NCI-H2196 (cell line): ENCODE measurements around the gene SVBP.
"Not testable (repeated sequence)": the region's sequence is repeated elsewhere in the genome, so short reads cannot be mapped to it uniquely, and the experiment has no call there.

Source experiments
- DNase-seq: peaks from one replicate; lab custom pipeline; 2025; ENCODE audit not compliant: unreplicated experiment; lab: John Stamatoyannopoulos, UW

The SVBP gene, protein sequence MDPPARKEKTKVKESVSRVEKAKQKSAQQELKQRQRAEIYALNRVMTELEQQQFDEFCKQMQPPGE

DNA sequence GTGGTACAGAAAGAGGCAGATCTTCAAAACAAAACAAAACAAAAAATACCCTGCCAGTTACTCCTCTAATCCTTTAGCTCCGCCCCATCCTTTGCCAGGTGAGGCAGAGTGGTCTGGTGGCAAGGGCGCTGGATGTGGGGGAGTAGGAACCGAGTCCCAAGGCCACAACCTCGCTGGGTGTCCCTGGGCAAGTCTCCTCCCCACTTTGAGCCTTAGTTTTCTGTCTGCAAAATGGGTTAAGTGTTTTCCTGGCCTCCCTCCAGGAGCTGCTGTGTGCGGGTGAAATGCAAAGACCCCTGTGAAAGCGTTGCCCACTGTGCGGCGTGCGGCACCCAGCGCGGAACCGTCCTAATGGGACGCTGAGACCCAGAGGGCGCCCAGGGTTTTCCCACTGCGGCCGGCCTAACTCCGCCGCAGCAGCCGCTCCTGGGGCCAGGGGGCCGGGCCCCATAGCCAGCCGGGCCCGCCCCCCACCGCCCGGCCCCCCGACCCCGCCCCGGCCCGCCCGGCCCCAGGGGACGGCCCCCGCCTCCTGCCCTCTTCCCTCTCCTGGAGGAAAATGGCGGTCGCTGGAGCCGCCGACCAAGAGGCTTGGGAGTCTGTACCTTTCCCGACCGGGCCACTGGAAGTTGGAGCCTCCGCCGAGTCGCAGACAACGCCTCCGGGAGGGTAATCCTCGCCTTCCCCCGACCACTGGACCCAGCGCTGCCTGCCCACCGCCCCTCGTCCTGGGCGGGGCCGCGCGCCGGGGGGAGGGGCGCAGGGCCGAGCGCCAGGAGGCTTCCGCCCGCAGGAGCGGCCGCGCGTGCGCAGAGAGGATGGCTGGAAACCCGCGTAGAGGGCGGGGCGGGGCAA, at the start of gene SVBP, which contains the start of gene ERMAP:
Gene SVBP, minus strand, starts transcription at position 813 of the 855 bp plus-strand sequence. CDS start 853 bp downstream, outside the sequence.
Gene ERMAP, plus strand, starts transcription at position 538 of the 855 bp plus-strand sequence. CDS start 13,327 bp downstream, outside the sequence.
- peak; percentile 92 for DNase-seq

DNA sequence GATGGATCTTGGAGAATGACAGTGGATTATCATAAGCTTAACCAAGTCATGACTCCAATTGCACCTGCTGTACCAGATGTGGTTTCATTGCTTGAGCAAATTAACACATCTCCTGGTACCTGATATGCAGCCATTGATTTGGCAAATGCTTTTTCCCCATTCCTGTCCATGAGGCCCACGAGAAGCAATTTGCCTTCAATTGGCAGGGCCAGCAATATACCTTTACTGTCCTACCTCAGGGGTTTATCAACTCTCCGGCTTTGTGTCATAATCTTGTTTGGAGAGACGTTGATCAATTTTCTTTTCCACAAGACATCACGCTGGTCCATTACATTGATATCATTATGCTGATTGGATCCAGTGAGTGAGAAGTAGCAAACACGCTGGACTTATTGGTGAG, 49.4 kb upstream of the SVBP start:
- DNase-seq: no peak

DNA sequence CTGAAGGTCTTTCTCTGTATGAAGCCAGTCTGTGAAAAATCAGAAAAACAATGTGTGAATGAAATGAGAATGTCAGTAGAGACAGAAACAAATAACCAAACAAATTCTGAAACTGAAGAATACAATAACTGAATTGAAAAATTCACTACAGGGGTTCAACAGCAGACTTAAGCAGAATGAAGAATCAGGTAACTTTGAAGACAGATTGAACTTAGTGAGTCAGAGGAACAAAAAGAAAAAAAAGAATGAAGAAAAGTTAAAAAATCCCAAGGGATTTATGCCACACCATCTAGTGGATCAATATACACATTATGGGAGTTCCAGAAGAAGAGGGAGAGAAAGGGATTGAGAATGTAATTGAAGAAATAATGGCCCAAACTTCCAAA, 43.8 kb upstream of the SVBP start:
- DNase-seq: no peak

DNA sequence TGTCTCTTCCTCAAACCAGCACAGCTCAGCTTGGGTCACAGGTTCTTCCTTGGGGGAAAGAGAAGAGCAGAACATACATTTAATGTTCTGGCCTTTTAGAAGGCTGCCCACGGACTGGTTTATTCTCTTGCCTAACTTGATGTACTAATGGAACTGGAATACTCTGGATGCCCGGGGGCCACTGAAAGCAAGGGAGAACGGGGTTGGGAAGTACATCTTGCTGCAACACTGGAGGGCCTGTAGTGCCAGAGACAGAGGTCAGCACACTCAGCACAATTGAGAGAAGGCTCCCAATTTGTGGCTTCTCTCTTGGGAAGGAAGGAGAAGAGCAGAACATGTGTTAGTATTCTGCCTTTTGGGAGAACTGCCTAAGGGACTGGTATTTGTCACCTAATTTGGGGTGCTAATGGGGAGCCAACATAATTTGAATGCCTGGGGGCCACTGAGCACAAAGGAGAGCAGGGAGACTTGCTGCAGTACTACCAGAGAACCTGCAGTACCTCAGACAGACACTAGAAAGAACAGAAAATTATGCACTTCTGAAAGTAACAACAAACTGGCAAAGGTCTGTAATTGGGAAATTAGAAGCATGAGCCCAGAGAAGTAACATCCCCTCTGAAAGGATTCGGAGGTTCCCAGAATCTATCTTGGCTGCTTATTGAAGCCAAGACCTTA, 43.3 kb upstream of the SVBP start:
- DNase-seq: no peak

DNA sequence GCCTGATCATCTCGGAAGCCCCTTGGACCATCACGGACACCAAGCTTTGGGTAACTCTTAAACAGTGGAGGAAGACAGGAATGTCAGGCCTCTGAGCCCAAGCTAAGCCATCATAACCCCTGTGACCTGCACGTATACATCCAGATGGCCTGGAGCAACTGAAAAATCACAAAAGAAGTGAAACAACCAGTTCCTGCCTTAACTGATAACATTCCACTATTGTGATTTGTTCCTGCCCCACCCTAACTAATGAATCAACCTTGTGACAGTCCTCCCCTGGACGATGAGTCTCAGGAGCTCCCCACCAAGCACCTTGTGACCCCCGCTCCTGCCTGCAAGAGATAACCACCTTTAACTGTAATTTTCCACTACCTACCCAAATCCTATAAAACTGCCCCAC, 42.2 kb upstream of the SVBP start:
- DNase-seq: not testable (repeated sequence)

DNA sequence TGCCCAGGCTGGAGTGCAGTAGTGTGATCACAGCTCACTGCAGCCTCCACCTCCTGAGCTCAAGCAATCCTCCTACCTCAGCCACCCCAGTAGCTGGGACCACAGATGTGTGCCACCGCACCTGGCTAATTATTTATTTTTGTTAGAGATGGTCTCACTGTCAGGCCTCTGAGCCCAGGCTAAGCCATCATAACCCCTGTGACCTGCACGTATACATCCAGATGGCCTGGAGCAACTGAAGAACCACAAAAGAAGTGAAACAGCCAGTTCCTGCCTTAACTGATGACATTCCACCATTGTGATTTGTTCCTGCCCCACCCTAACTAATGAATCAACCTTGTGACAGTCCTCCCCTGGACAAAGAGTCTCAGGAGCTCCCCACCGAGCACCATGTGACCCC, 39.4 kb upstream of the SVBP start:
- DNase-seq: not testable (repeated sequence)

DNA sequence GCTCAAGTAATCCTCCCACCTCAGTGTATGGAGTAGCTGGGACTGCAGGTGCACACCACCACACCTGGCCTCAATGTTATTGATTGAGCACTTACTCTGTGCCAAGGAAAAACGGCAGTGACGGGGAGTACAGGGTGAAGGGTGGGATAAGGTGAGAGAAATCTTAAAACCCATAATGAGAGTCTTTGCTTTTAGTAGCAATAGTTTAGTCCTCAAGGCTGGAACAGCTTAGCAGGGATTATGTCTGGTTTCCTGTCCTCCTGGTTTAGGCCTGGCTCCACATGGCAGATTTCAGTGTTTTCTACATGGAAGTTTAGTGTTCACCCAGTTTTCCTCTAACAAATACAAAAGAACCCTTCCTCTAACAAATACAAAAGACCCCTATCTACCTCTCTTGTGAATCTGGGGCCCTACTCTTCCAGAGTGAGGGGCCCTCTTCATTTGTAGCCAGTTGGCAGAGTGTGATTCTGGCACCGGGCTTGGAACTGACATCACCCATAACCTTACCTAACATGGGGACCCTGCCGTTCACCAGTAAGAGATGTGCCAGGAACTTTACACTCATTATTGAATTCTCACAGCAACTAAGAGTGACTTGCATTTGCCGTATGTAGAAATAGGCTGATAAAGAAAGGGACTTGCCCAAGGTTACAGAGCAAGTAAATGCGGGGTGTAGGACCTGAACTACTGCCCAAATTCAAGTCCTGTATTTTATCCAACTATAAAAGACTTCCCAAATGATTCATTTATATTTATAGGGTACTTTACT, 36.1 kb upstream of the SVBP start:
- no peak for DNase-seq

DNA sequence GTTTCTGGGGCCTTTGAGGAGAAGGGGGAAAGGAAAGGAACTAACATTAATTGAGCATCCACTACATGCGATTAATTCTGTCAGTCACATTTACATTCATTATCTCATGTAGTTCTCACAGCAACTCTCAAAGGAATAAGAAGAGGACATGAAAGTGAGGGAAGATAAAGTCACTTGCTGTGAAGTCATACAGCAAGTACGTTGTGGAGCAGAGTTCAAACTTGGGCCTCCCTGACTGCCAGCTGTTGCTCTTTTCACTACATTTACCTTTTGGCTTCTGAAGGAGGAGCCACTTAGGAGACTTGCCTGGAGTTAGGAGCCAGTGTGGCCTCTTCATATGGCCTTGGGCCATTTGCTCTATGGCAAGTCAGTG, 35.4 kb upstream of the SVBP start:
- DNase-seq: no peak

DNA sequence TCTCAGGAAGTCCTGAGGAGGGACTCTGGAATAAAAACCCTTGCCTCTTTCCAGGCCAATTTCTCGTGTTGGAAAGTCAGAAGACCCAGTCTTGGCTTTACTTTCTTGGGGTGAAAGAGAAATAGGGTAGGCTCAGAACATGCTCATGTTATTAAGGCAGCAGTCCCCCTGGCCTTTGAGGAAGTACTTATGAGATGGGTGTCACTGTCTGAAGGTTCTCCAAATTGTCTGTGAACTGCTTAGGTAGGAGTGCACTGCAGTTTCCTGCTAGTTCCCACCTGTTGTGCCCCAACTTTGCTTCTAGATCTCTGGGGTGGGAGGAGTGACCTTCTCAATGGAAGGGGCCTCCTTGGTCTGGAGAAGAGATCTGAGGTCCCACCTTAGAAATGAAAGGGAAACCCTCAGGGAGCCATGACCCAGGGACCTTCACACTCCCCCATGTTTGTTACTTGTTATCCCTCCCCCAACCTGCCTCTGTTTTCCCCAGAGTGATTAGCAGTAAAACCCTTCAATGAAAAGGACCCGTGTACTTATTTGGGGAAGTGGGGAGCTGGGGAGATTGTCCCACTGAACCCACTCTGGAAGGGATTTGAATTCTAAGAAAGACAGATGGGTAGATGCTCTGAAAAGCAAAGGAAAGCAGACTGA, 34.9 kb upstream of the SVBP start:
- no peak for DNase-seq

DNA sequence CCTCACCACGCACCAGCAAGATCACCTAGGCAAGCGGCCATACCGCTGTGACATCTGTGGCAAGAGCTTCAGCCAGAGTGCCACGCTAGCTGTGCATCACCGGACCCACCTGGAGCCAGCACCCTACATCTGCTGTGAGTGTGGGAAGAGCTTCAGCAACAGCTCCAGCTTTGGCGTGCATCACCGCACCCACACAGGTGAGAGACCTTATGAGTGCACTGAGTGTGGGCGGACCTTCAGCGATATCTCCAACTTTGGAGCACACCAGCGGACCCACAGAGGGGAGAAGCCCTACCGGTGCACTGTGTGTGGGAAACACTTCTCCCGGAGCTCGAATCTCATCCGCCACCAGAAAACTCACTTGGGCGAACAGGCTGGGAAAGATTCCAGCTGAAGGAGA, 34.2 kb upstream of the SVBP start:
- DNase-seq: no peak

DNA sequence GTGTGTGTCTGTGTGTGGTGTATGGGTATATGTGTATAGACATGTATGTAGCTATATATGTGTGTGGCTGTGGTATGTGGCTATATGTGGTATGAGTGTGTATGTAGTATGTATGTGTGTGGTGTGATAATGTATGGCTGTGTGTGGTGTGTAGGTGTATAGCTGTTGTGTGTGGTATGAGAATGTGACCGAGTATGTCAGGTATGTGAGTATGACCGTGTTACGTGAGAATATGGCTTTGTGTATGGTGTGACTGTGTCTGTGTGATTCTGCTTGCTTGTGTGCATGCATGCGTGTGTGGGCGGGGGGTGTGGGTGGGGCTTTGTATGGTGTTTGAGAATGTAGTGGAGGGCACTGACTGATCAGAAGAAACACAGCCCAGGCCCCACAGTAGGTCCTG, 32.7 kb upstream of the SVBP start:
- no peak for DNase-seq

DNA sequence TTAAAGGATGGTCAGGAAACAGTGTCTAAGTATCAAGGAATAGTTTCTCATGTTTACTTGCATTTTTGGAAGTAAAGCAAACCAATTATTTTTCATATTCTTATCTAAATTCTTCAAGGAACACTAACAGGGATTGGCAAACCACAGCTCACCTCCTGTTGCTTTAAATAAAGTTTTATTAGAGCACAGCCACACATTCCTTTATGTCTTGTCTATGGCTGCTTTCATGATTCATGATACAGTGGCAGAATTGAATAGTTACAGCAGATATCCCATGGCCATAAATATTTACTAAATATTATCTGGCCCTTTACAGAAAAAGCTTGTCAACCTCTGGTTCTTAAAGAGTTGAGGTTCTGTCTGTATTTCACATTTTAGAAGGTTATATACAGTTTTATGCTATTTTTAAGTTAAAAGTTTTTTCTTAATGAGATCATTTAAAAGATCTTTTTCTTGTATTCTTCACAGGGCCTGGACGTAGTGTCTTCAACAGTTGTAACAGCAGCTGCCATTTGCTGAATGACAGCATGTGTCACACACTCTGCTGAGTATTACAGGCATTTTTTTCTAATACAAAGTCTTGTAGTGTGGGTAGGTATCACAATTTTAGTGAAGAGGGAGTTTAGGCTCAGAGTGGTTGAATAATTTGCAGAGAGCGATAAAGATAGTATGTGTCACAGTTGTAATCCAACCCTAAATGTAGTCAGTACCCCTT, 31.8 kb upstream of the SVBP start:
- no peak for DNase-seq

DNA sequence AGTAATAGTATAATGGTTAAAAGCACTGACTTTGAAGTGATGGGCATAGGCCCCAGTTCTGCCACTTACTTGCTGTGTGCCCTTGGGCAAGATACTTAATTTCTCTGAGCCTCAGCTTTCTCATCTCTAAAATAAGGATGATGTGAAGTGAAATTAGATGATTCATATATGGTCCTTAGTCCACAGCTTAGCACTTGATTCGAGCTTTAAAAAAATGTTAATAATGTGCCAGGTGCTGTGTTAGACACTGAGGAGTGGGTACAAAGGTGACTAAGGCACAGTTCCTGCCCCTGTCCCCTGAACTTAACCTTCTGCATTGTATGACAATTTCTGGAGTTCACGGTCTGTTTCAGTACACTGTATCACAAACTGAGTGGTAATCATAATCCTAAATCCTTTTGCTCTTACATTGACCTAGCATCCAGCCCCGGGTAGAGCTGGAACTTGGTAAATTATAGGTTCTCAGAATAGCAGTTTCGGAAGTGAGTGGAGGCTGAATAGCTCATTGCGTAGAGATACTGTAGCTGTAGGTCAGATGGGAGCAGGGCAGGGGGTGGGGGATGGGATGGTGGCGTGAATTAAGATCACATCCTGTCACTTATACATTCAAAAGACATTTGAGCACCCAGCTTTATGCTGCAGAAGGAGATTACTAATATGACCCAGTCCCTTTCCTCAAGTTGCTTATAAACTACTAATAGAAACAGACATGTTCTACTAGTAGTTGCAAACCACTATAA, 30.7 kb upstream of the SVBP start:
- no peak for DNase-seq

DNA sequence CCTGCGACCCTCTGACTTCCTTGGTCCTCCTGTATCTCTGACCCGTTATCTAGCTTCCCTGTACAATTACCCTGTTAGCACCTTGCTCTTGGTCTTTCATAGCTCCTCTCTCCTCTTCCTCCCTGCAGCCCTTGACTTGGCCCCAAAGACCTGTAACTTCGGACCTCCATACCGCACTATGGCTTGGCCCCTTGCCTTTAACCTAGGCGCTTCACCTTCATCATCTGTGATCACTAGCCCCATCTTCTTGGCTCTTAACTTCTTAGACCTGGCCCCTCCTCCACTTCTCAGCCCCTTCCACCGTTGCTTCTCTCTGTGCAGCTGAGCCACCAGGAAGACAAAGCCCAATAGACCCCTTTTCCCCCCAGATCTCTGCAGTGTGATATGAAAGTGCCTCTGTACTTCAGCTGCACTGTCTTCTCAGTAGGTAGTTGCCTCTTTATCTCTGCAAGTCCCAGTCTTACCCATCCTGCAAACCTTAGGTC, 30.0 kb upstream of the SVBP start:
- DNase-seq: no peak

DNA sequence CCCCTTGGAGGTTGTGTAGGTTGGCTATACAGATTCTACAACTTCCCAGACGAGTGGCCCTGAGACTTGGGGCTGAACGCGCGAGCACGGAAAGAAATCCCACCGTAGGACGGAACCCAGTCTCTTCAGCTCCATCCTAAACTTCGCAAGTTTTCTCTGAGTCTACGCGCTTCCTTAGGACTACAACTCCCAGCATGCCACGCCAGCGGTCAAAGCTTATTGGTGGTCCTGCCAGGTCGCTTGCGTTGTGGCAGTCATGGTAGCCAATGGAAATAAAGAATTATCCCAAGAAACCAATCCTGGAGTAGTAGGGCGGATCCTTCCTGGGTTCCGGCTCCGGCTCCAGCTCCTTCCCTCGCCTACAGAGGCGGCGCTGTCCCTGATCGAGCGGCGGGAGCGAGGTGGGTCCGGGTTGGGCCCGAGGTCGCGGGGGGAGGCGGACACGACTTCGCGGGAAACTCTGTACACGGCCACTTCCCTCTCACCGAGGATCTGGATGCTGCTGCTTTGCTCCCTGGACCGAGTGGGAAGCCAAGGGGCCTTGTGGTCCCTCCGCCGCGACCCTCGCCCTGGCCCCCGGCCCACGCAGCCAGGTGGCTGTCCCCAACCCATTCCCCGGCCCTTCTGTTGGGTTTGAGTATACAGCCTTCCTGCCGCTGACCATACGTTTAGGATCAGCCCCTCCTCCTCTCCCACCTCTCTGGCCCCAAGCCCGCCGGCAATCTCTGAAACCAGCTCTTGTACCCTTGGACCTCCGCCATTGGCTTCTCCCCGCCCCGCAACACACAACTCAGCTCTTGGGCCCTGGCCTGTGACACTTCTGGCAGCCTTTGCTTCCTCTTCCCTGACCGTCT, 29.3 kb upstream of the SVBP start, which contains the start of gene ZNF691:
Gene ZNF691, plus strand, starts transcription at position 357 of the 854 bp plus-strand sequence. CDS start 3,046 bp downstream, outside the sequence.
- peak; percentile 94 for DNase-seq

DNA sequence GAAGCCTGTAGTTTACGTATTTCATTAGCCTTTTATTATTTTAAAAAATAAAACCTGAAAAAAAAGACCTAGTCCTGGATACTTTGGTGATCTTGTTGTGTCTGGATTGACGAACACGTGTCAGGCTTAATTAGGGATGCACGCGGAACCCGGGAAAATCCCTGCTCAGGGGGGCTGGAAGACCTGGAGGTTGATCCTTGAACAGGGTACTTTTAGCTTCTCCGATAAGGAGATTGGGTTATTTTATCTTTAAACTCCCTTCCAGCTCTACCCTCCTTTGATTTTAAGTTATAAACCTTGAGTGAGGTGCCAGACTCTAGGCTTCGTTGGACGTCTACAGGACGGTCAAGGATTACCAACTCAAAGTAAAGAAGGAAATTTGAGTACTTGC, 28.7 kb upstream of the SVBP start:
- peak; percentile 27 for DNase-seq

DNA sequence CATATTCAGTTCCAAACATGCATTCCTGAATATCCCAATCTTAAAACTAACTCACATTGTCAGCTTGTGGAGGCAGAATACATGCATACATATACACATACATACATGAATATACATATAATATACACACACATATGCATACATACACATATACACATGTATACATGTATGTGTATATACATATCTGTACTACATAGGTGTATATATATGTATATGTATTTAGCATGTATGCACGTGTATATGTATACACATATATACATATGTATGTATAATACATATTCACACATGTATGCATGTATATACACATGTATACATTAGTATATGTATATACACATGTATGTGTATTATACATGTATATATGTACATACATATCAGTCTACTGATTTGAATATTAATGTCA, 28.0 kb upstream of the SVBP start:
- no peak for DNase-seq

DNA sequence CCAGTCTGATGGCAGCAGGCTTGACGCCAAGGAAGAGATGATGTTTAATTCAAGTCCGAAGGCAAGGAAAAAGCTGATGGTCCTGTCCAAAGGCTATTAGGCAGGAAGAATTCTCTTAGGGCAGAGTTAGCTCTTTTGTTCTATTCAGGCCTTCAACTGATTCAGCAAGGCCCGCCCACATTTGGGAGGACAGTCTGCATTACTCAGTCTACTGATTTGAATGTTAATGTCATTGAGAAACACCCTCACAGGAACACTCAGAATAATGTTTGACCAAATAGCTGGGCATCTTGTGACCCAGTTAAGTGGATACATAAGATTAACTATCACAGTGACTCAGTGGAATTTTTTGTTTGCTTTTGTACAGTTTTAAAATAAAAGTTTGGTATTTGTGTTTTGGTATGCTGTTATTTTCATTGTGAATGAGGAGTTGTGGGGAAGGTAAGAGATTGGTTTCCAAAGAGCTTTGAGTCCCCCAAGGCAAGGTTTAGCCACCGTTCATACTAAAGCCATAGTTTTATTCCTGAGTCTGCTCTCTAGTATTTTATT, 27.5 kb upstream of the SVBP start:
- no peak for DNase-seq
